Neural cell (in vitro differentiated cells): ENCODE results near the gene C1QTNF9. TPM values are rescaled to one million over a fixed set of nuclear protein-coding genes. Genes with fewer than 3 reads are reported as not detected.
"Not testable (repeated sequence)": the region's sequence is repeated elsewhere in the genome, so short reads cannot be mapped to it uniquely, and the experiment has no call there.

Experiments
- H2AFZ ChIP-seq: fragments of 200-600, 300-800 bp; sonication (generic), shearing (Covaris generic); 2 replicates; pipeline ENCODE4 v1.6.0; 2014; ENCODE audit warnings: low read depth, mild to moderate bottlenecking, antibody characterized with exemption, low read length, moderate library complexity
- H3F3A ChIP-seq: fragments of 200-600 bp; shearing (Covaris generic); 2 replicates; pipeline ENCODE4 v1.6.1; 2016; ENCODE audit warnings: mild to moderate bottlenecking, moderate library complexity, mixed read lengths, antibody characterized with exemption, low read length; ENCODE audit not compliant: insufficient read depth, poor library complexity, severe bottlenecking
- H3K27ac ChIP-seq: fragments of 200-600, 300-800 bp; sonication (generic), shearing (Covaris generic); 2 replicates; pipeline ENCODE4 v1.5.1; 2014; ENCODE audit warnings: mild to moderate bottlenecking, low read length, moderate library complexity
- H3K27me3 ChIP-seq: fragments of 300-800, 200-600 bp; sonication (generic), shearing (Covaris generic); 2 replicates; pipeline ENCODE4 v1.6.0; 2014; ENCODE audit warnings: mild to moderate bottlenecking, low read depth, low read length, moderate library complexity; ENCODE audit not compliant: insufficient read depth
- H3K36me3 ChIP-seq: fragments of 300-800, 200-600 bp; sonication (generic), shearing (Covaris generic); 2 replicates; pipeline ENCODE4 v1.5.1; 2014; ENCODE audit warnings: mild to moderate bottlenecking, antibody characterized with exemption, low read length, moderate library complexity; ENCODE audit not compliant: insufficient read depth
- H3K4me2 ChIP-seq: fragments of 300-800, 200-600 bp; sonication (generic), shearing (Covaris generic); 2 replicates; pipeline ENCODE4 v1.6.0; 2014; ENCODE audit warnings: mild to moderate bottlenecking, low read length
- H3K4me3 ChIP-seq: fragments of 300-800, 200-600 bp; sonication (generic), shearing (Covaris generic); 2 replicates; pipeline ENCODE4 v1.5.1; 2014; ENCODE audit warnings: mild to moderate bottlenecking, low read length, moderate library complexity
- H3K79me2 ChIP-seq: fragments of 200-600 bp; shearing (Covaris generic); replicated peaks from 2 replicates; pipeline ENCODE4 v1.6.0; 2014; ENCODE audit warnings: mild to moderate bottlenecking, low read length, moderate library complexity; ENCODE audit not compliant: insufficient read depth
- H3K9ac ChIP-seq: fragments of 300-800, 200-600 bp; sonication (generic), shearing (Covaris generic); 2 replicates; pipeline ENCODE4 v1.6.1; 2016; ENCODE audit warnings: mild to moderate bottlenecking, low read length, mixed read lengths
- H3K9me2 ChIP-seq: fragments of 200-600 bp; shearing (Covaris generic); 2 replicates; pipeline ENCODE4 v1.6.1; 2016; ENCODE audit warnings: mild to moderate bottlenecking, low read length, mixed read lengths; ENCODE audit not compliant: insufficient read depth
- H3K9me3 ChIP-seq: fragments of 200-600, 300-800 bp; sonication (generic), shearing (Covaris generic); 2 replicates; pipeline ENCODE4 v1.6.1; 2016; ENCODE audit warnings: mild to moderate bottlenecking, mixed run types, low read length, moderate library complexity, mixed read lengths
- H4K20me1 ChIP-seq: fragments of 200-600 bp; shearing (Covaris generic); 2 replicates; pipeline ENCODE4 v1.6.1; 2016; ENCODE audit warnings: mild to moderate bottlenecking, mixed run types; ENCODE audit not compliant: insufficient read depth
- CTCF ChIP-seq: fragments of 450-650 bp; IDR thresholded peaks from 2 replicates; pipeline ENCODE4 v1.5.1; 2014; ENCODE audit warnings: antibody characterized with exemption, mild to moderate bottlenecking, moderate library complexity; ENCODE audit not compliant: poor library complexity, severe bottlenecking
- EP300 ChIP-seq: fragments of 450-650 bp; conservative IDR thresholded peaks from 2 replicates; pipeline ENCODE4 v1.6.1; 2014; ENCODE audit warnings: antibody characterized with exemption, mild to moderate bottlenecking, moderate library complexity; ENCODE audit not compliant: poor library complexity, severe bottlenecking
- EZH2 ChIP-seq: fragments of 200-600, 300-800 bp; shearing (Covaris generic), sonication (generic); IDR thresholded peaks from 2 replicates; pipeline ENCODE4 v1.6.1; 2014; ENCODE audit warnings: antibody characterized with exemption, low read length, borderline replicate concordance, mild to moderate bottlenecking; ENCODE audit not compliant: insufficient read depth, poor library complexity, severe bottlenecking
- MXI1 ChIP-seq: fragments of 450-650 bp; conservative IDR thresholded peaks from 2 replicates; pipeline ENCODE4 v1.6.1; 2014; ENCODE audit warnings: antibody characterized with exemption, mild to moderate bottlenecking; ENCODE audit not compliant: poor library complexity, severe bottlenecking
- POLR2AphosphoS5 ChIP-seq: IDR thresholded peaks from 2 replicates; pipeline ENCODE4 v1.6.1; 2012
- RAD21 ChIP-seq: fragments of 450-650 bp; conservative IDR thresholded peaks from 2 replicates; pipeline ENCODE4 v1.6.1; 2014; ENCODE audit warnings: antibody characterized with exemption, mild to moderate bottlenecking, moderate library complexity
- REST ChIP-seq: IDR thresholded peaks from 2 replicates; pipeline ENCODE4 v1.6.1; 2012; ENCODE audit warnings: borderline replicate concordance
- SMC3 ChIP-seq: fragments of 450-650 bp; conservative IDR thresholded peaks from 2 replicates; pipeline ENCODE4 v1.6.1; 2014; ENCODE audit warnings: antibody characterized with exemption, mild to moderate bottlenecking, moderate library complexity; ENCODE audit not compliant: poor library complexity
- TAF1 ChIP-seq: IDR thresholded peaks from 2 replicates; pipeline ENCODE4 v1.6.1; 2012; ENCODE audit warnings: low read depth
- polyA plus RNA-seq: library from polyadenylated mRNA; depleted of rRNA; stranded (reverse); fragments of >200 nt; gene quantifications from 2 replicates; pipeline ENCODE4 v1.2.3, GENCODE V29; 2014

Gene C1QTNF9
- polyA plus RNA-seq, 1 donor from 2014 or later = not detected

- Histone ChIP-seq H3K27ac (no peak overlapping the region), H3K36me3 (no peaks in the 10 kb centered on the region), H3K9me2 (no peaks in the 10 kb centered on the region), H4K20me1 (no peaks in the 10 kb centered on the region), H3K9ac (no peak overlapping the region), H2AFZ (no peak overlapping the region), H3K27me3 (no peaks in the 10 kb centered on the region), H3K4me2 (no peak overlapping the region), H3F3A (no peaks in the 10 kb centered on the region), H3K4me3 (no peak overlapping the region), H3K9me3 (no peaks in the 10 kb centered on the region), H3K79me2 (no peaks in the 10 kb centered on the region)
- TF ChIP-seq MXI1 (no peak), CTCF (no peak), RAD21 (no peak), POLR2AphosphoS5 (no peak), EZH2 (no peak), SMC3 (no peak), EP300 (no peak), REST (no peak), TAF1 (no peak)
These were observed 55.8 kb downstream of the C1QTNF9 start for GRCh38 chr13:24365191-24365590.

GRCh38 chr13:24366315-24366714, 56.9 kb downstream of the C1QTNF9 start:
- H3K27ac ChIP-seq, H3K9me2 ChIP-seq, H3K4me2 ChIP-seq, H2AFZ ChIP-seq, H3K9ac ChIP-seq, H4K20me1 ChIP-seq, H3F3A ChIP-seq, H3K27me3 ChIP-seq, H3K79me2 ChIP-seq, H3K36me3 ChIP-seq, H3K9me3 ChIP-seq, H3K4me3 ChIP-seq: not testable (repeated sequence)

- not testable (repeated sequence) for H3K27me3 ChIP-seq, H2AFZ ChIP-seq, H3K79me2 ChIP-seq, H3K9me2 ChIP-seq, H3K9me3 ChIP-seq, H4K20me1 ChIP-seq, H3K4me3 ChIP-seq, H3K4me2 ChIP-seq, H3K36me3 ChIP-seq, H3F3A ChIP-seq, H3K9ac ChIP-seq, H3K27ac ChIP-seq
These were observed 61.9 kb downstream of the C1QTNF9 start for GRCh38 chr13:24371273-24371672.

Other genes with a start within 250 kb of the C1QTNF9 start
- gene SPATA13, start 148.9 kb upstream of the C1QTNF9 start, polyA plus RNA-seq = 15.5 and 16.3 TPM in 2 replicates
- 0.72 and 0.76 TPM in 2 replicates for gene PARP4, start 203.2 kb downstream of the C1QTNF9 start, polyA plus RNA-seq